Right atrium auricular region (tissue), 2 donors: Measurements from ENCODE around the gene FBRSL1. TPM values are rescaled to one million over a fixed set of nuclear protein-coding genes. Genes with fewer than 3 reads are reported as not detected.
A peak's percentile ranks its signal among the peaks of the same experiment; 100 is the strongest.

Experiments used
- DNase-seq: peaks from one replicate; pipeline ENCODE4 v3.0.0-alpha.2; 2019; ENCODE audit warnings: low spot score
- H3K27ac ChIP-seq, 2 donors: fragments of 200-600 bp; sonication (generic); 1 replicate in 1 of 2; 2 replicates in 1 of 2; pipeline ENCODE4 v1.5.1; 2016 to 2019
- H3K27me3 ChIP-seq, 2 donors: fragments of 200-600 bp; sonication (generic); one replicate each; pipeline versions ENCODE4 v1.5.1 to v1.6.0; 2017 to 2019
- H3K36me3 ChIP-seq: fragments of 200-600 bp; sonication (generic); one replicate; pipeline ENCODE4 v1.5.1; 2016
- H3K4me1 ChIP-seq, 2 donors: fragments of 200-600 bp; sonication (generic); one replicate each; pipeline versions ENCODE4 v1.5.1 to v1.6.0; 2017 to 2019
- H3K4me3 ChIP-seq, 2 donors: fragments of 200-600 bp; sonication (generic); 1 replicate in 1 of 2; 2 replicates in 1 of 2; pipeline ENCODE4 v1.5.1; 2017 to 2019; ENCODE audit warnings: mild to moderate bottlenecking in 1 of 2, moderate library complexity in 1 of 2
- H3K9me3 ChIP-seq, 2 donors: fragments of 200-600 bp; sonication (generic); one replicate each; pipeline ENCODE4 v1.5.1; 2019
- CTCF ChIP-seq, 2 donors: fragments of 200-600 bp; sonication (generic); IDR thresholded peaks; one replicate each; pipeline ENCODE4 v1.5.1; 2019; ENCODE audit warnings: antibody characterized with exemption in 2 of 2
- total RNA-seq, 2 donors: library from RNA; depleted of rRNA; stranded (reverse); fragments of >200 nt; gene quantifications; one replicate each; pipeline ENCODE4 v1.1.0, GENCODE V29; 2016

FBRSL1 gene
- total RNA-seq, 2 donors from 2014 or later = 19.3 to 20.4 TPM

GRCh38 chr12:132444957-132445883, 44.7 kb upstream of the FBRSL1 start:
- peak overlapping the region in 1 of 2 donors; percentile 10 for H3K27ac ChIP-seq
- H3K27me3 ChIP-seq = no peaks in the 10 kb centered on the region
- no peak for DNase-seq

GRCh38 chr12:132445884-132446632, 43.9 kb upstream of the FBRSL1 start:
- Histone ChIP-seq H3K27me3 (no peaks in the 10 kb centered on the region), H3K36me3 (no peaks in the 10 kb centered on the region), H3K27ac (peak overlapping the region in 1 of 2 donors; percentile 10), H3K9me3 (no peaks in the 10 kb centered on the region), H3K4me3 (peak overlapping the region; percentile 14 to 35), H3K4me1 (no peaks in the 10 kb centered on the region)
- peak; percentile 59 for DNase-seq
- TF ChIP-seq CTCF (IDR thresholded peaks at IDR 0.05) = no peak

More at GRCh38 chr12:132444957-132445883, 44.7 kb upstream of the FBRSL1 start:
- no peak for TF ChIP-seq CTCF (IDR thresholded peaks at IDR 0.05)
- Histone ChIP-seq H3K4me3 (peak overlapping the region; percentile 14 to 35), H3K9me3 (no peaks in the 10 kb centered on the region), H3K4me1 (no peaks in the 10 kb centered on the region), H3K36me3 (no peaks in the 10 kb centered on the region)

- H3K36me3 ChIP-seq = no peaks in the 10 kb centered on the region
- H3K27me3 ChIP-seq = no peaks in the 10 kb centered on the region
- no peak overlapping the region for H3K27ac ChIP-seq
- H3K4me3 ChIP-seq = no peak overlapping the region
- H3K9me3 ChIP-seq = no peaks in the 10 kb centered on the region
- no peak for DNase-seq
- H3K4me1 ChIP-seq = no peaks in the 10 kb centered on the region
- TF ChIP-seq CTCF (IDR thresholded peaks at IDR 0.05) = no peak
Observed at GRCh38 chr12:132446633-132447326, 43.2 kb upstream of the FBRSL1 start.

GRCh38 chr12:132447327-132447720, 42.6 kb upstream of the FBRSL1 start:
- H3K27me3 ChIP-seq = no peaks in the 10 kb centered on the region
- no peak for DNase-seq

More at GRCh38 chr12:132447327-132447720, 42.6 kb upstream of the FBRSL1 start:
- Histone ChIP-seq H3K27ac (no peak overlapping the region), H3K4me3 (no peak overlapping the region), H3K9me3 (no peaks in the 10 kb centered on the region), H3K4me1 (no peaks in the 10 kb centered on the region), H3K36me3 (no peaks in the 10 kb centered on the region)
- TF ChIP-seq CTCF (IDR thresholded peaks at IDR 0.05) = no peak
